ENCODE measurements around the gene NPR1.
"Not testable (repeated sequence)": the region's sequence is repeated elsewhere in the genome, so short reads cannot be mapped to it uniquely, and the experiment has no call there.

The NPR1 gene

DNA sequence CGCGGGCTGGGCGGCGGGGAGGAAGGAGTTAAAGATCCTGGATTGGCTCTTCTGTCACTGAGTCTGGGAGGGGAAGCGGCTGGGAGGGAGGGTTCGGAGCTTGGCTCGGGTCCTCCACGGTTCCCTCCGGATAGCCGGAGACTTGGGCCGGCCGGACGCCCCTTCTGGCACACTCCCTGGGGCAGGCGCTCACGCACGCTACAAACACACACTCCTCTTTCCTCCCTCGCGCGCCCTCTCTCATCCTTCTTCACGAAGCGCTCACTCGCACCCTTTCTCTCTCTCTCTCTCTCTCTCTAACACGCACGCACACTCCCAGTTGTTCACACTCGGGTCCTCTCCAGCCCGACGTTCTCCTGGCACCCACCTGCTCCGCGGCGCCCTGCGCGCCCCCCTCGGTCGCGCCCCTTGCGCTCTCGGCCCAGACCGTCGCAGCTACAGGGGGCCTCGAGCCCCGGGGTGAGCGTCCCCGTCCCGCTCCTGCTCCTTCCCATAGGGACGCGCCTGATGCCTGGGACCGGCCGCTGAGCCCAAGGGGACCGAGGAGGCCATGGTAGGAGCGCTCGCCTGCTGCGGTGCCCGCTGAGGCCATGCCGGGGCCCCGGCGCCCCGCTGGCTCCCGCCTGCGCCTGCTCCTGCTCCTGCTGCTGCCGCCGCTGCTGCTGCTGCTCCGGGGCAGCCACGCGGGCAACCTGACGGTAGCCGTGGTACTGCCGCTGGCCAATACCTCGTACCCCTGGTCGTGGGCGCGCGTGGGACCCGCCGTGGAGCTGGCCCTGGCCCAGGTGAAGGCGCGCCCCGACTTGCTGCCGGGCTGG is at the start of gene NPR1:
Gene NPR1 (plus strand): TSS at position 170 of the 818 bp plus-strand sequence. CDS start 421 bp downstream, at position 591.
- DNase-seq (ENCODE audit: low read depth in 2 of 2, low spot score in 1 of 2): no peak

DNA sequence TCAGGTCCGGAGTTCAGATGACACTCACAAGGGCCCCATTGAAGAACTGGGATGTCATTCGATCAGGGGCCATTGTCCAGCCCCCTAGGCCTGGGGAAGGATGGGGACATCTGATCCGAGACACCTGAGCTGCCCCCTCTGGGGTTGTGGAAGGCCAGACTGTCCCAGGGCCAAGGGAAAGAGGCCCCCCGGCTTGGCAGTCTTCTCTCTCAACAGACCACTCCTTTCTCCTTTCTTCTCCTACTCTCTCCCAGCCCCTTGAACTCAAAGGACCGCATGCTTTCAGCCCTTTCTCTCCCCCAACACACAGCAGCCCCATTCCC is 49.2 kb upstream of the NPR1 start:
- DNase-seq (ENCODE audit: low read depth in 2 of 2, low spot score in 1 of 2): no peak

DNA sequence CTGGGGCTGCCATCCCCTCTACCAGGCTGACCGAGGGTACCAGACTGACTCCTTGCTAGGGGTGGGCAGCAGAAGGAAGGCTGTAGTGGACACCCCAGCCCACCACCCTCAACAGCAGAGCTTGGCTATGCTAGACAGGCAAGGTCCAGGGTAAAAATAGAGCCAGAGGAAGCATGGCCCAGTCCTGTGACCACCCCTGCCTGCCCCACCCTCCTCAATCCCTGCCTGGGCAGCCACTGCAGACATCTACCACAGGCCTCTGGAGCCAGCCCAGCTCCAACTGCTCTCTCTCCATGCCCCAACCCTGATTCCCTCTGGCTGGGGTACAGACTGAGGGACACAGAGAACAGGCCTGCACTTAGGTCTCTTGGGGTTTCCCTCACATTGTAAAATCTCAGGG is 48.5 kb upstream of the NPR1 start:
- no peak for DNase-seq (ENCODE audit: low read depth in 2 of 2, low spot score in 1 of 2)

DNA sequence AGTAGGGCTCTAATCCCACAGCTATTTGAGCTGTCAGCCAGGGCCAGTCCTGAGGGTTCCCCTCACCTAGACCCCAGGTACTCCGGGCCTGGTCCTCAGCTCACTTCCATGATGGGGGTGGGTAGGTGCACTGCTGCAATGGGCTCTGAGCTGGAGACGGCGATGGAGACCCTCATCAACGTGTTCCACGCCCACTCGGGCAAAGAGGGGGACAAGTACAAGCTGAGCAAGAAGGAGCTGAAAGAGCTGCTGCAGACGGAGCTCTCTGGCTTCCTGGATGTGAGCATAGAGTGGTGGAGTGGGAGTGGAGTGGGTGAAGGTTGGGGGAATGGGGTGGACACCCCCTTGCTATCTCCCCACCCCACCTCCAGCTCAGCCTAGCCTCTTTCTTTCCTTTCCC is 48.1 kb upstream of the NPR1 start:
- DNase-seq (ENCODE audit: low read depth in 2 of 2, low spot score in 1 of 2): no peak

DNA sequence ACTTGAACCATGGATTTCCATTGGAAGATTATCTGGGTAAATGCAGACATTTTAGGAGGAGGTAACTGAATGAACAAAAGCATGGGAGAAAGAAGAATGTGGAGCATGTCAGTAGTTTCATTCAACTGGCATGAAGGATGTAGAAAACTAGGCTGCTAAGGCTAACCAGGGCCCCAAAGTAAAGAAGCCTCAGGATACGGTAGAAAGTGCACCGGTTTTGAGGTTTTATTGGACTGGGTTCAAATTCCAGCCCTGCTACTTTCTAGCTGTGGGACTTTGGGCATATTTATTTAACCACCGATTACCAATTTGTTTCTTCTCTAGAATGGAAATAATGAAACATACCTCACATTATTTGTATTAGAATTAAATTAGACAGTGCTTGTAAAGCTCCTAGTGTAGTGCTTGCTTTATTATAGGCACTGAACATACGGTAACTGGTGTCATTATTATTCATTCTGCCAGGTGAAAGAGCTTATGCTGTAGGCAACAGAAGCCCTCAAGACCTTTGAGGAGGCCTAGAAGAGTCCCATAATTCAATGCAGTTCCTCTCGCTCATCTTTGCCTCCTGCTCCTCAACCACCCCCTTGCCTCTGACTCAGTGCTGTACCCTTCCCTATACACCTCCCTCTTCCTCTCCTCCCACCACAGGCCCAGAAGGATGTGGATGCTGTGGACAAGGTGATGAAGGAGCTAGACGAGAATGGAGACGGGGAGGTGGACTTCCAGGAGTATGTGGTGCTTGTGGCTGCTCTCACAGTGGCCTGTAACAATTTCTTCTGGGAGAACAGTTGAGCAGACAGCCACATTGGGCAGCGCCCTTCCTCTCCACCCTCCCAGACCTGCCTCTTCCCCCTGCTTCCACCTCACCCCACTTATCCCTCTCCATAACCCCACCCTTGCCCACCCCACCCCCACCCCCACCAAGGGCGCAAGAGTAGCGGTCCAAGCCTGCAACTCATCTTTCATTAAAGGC is 47.2 kb upstream of the NPR1 start:
- no peak for DNase-seq (ENCODE audit: low read depth in 2 of 2, low spot score in 1 of 2)

DNA sequence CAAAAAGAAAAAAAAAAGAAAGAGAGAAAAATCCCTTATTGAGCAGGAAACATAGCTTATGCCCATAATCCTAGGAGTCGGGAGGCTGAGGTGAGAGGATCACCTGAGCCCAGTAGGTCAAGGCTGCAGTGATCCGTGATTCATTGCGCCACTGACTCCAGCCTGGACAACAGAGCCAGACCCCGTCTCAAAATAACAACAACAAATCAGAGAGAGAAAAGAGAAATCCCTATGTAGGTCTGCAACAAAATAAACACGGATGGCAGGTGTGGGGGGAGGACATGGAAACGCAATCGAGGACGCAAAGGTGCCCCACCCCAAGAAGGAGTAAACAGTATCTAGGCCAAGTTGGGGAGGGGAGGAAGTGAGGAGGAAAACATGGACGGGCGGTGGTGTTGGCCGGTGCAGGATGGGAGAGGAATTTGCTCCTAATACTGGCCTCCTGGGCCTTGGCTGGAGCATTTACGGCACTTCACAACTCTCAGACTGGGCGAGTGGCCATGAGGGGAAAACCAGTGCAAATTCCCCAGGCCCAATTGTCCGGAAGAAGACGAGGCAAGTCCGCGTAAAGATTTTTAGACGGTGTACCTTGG is 45.2 kb upstream of the NPR1 start:
- no peak for DNase-seq (ENCODE audit: low read depth in 2 of 2, low spot score in 1 of 2)

DNA sequence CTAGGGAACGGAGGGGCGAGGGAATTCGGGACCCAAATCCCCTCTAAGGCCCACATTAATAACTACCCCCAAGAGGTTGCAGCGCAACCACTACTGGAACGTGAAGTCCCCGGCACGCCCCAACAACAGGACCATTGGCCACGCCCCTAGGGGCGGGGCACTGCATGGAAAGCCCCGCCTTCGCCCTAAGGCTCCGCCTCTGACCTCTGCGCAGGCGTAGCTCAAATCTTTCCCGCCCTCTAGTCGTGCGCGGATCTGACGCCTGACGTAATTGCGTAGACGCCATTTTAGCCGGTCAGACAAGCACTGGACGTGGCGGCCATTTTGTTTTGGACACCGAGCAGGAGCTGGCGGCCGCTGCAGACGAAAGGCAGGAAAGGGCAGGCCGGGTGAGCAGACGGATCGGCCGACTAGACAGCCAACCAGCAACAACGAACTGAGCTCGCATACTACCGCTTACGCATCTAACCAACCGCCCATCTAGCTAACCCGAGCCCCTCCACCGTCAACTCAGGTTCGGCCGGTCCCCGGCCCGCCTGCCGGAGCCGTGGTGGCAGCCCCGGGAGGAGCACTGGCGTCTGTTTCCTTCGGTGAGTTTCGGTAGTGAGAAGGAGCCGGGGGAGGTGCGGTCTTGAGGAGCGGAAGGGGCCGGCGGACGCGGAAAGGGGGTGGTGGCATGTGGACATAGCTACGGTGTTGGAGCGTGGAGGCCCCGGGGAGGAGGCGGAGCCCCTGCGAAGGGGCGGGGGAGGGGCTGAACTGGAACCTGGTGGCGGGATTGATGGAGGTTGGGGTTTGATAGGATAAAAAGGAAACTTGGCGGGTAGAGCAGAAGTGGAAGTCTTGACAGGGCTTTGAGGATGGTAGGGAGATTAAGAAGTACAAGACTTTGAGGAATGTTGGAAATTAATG is 44.5 kb upstream of the NPR1 start, which contains the start of gene CHTOP:
Gene CHTOP (plus strand): TSS at position 313 of the 912 bp plus-strand sequence. CDS start 2,523 bp downstream, outside the sequence.
- peak; percentile 88 to 93 for DNase-seq (ENCODE audit: low read depth in 2 of 2, low spot score in 1 of 2)

DNA sequence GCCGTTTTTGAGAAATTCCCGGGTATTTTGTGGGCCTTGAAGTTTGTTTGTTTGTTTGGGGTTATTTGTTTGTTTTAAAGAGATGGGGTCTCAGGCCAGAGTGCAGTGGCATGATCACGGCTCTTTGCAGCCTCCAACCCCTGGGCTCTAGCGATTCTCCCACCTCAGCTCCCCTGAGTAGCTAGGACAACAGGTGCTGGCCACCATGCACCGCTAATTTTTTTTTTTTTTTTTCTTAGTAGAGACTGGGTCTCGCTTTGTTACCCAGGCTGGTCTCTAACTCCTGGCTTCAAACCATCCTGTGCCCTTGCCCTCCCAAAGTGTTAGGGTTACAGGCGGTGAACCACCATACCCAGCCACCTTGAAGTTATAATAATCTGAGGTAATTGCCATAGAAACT is 42.6 kb upstream of the NPR1 start:
- DNase-seq (ENCODE audit: low read depth in 2 of 2, low spot score in 1 of 2): no peak

DNA sequence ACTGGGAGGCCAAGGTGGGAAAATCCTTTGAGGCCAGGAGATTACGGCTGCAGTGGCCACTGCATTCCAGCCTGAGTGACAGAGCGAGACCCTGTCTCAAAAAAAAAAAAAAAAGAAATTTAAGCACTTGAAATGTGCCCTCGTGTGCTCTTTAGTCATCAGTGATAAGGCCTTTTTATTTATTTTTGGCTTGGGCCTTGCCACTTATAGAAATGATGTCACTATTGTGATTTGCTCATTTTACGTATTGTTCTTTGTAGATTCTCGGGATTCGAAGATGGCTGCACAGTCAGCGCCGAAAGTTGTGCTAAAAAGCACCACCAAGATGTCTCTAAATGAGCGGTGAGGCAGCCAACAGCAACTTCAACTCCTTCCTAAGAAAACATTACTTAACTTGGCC is 42.2 kb upstream of the NPR1 start:
- DNase-seq (ENCODE audit: low read depth in 2 of 2, low spot score in 1 of 2): no peak

DNA sequence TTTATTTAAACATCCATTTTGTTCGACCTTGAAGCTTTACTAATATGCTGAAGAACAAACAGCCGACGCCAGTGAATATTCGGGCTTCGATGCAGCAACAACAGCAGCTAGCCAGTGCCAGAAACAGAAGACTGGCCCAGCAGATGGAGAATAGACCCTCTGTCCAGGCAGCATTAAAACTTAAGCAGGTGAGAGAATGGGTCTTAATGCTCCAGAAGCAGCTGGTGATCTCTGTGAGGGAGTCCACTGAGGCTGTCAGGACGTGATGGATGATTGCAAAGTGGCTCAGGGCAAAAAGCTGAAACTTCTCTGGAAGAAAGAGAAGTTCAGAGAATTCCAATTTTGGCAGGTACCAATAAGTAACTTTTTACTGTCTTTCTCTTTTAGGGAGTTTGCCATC is 40.2 kb upstream of the NPR1 start:
- no peak for DNase-seq (ENCODE audit: low read depth in 2 of 2, low spot score in 1 of 2)

DNA sequence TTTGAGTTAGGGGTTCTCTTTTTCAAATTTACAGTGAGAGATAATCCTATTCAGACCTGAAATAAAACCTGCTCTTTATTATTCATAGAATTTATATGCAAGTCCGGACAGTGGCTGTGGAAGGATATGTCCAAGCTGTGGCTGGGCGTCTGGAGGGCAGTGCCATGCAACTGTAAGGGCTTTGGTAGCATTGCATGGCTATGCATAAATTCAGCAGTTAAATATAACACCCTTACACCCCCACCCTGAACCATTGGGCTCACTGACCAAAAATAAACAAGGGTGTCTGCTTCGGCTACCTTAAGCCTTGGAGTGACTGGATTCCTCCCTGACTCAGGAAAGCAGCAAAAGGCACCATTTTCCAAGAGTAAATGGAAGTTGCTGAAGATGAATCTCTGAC is 39.2 kb upstream of the NPR1 start:
- no peak for DNase-seq (ENCODE audit: low read depth in 2 of 2, low spot score in 1 of 2)

DNA sequence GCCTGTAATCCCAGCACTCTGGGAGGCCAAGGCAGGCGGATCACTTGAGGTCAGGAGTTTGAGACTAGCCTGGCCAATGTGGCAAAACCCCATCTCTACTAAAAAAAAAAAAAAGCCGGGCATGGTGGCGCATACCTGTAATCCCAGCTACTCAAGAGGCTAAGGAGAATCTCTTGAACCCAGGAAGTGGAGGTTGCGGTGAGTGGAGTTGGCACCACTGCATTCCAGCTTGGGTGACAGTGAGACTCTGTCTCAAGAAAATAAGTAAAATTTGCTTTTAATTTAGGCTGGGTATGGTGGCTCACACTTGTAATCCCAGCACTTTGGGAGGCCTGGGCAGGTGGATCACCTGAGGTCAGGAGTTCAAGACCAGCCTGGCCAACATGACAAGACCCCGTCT is 38.3 kb upstream of the NPR1 start:
- DNase-seq (ENCODE audit: low read depth in 2 of 2, low spot score in 1 of 2): not testable (repeated sequence)

DNA sequence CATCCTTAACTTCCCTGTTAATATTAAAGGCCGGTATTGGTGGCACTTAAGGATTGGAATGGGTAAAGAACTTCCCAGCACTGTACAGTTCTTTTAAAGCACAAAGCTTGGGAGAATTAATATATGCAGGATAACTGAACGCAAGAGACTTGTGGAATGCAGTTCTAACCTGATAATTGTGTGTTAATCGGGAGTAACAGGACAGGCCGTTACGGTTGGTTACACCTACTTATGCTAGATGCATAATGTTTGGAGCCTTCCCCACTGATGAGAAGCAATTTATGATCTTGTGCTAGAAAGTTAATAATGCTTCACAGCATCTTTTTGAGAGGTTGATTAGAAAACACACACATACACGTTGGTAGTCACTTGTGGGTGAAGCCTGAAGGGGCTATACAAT is 37.6 kb upstream of the NPR1 start:
- no peak for DNase-seq (ENCODE audit: low read depth in 2 of 2, low spot score in 1 of 2)

DNA sequence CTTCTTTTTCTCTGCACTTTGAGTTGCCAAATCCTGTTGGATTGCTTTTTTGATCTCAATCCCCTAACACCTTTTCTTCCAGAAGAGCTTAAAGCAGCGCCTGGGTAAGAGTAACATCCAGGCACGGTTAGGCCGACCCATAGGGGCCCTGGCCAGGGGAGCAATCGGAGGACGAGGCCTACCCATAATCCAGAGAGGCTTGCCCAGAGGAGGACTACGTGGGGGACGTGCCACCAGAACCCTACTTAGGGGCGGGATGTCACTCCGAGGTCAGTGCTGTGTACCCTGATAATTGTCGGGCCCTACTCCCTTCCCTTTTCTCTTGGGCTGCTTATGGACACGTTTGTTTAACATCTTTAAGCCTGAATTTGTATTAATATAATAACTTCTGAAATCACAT is 36.3 kb upstream of the NPR1 start:
- no peak for DNase-seq (ENCODE audit: low read depth in 2 of 2, low spot score in 1 of 2)

DNA sequence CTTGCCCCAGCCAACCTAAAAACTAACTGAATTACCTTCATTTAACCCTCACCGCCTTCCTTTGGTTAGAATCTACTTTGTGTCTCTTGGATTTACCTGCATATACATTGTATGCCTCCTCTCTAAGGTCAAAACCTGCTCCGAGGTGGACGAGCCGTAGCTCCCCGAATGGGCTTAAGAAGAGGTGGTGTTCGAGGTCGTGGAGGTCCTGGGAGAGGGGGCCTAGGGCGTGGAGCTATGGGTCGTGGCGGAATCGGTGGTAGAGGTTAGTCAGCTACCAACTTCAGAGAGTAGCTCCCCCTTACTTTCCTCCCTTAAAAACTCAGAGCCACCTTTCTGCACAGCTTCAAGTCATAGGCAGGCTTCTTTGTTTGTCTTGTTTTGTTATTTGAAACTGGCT is 35.4 kb upstream of the NPR1 start:
- no peak for DNase-seq (ENCODE audit: low read depth in 2 of 2, low spot score in 1 of 2)

DNA sequence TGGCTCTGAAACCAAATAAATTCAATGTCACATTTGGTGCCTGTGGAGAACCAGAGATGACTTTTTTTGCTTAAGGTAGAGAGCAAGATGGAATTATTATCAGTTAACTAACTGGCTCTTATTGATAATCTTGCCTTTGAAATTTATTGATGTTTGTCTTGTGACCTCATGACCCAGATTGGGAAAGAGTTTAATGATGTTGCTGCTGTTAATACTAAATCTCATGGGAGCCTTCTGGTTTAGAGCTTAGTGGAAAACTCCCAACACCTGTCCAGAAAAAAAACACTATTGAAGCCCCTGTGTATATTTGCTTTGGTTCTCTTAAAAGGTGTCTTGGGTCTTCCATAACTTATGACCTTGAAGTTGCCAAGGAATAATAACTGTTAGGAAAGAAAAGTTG is 34.7 kb upstream of the NPR1 start:
- DNase-seq (ENCODE audit: low read depth in 2 of 2, low spot score in 1 of 2): no peak

DNA sequence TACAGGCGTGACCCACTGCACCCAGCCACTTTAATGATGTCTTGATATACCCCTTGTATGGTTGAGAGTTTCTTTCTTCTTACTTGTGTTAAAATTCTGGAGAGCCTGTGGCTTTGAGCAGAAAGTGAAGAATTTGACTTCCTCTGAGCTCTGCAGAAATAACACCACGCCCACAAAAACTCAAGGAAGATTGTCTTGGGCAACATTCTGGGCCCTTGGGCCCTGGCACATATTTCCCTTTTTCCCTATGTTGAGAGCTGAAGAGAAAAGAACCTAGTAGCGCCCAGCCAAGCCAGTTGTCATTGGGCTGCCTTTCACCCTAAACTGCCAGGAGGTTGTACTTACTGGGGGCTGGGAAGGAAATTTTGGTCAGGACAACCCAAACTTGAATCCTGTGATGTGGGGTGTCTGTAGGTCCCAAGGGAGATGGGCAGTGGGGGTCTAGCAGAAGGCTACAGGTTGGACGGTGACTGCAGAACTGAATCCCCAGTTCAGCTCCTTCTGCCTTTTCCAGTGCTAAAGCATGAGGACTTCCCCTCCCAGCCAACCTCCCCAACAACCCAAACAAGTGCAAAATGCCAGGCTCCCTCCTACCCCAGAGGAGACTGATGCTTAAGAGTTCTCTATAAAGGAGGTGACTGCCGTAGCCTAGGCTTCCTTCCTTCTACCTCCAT is 31.7 kb upstream of the NPR1 start:
- no peak for DNase-seq (ENCODE audit: low read depth in 2 of 2, low spot score in 1 of 2)

DNA sequence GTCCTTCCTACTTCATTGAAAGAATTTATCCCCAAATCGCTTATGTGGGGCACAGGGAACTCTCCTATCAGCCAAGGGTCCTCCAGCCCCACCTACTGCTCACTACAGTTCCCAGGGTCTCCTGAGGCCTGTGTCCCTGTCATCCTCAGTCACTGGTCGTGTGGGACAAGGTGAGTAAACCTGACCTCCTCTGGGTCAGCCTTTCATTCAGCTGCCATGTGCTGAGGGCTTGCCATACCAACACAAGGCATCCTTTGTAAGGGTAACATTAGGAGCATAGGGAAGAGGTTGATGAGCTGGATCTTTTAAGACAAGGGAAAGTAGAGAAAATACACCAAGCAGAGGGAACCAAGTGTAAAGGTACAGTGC is 31.2 kb upstream of the NPR1 start:
- DNase-seq (ENCODE audit: low read depth in 2 of 2, low spot score in 1 of 2): no peak

DNA sequence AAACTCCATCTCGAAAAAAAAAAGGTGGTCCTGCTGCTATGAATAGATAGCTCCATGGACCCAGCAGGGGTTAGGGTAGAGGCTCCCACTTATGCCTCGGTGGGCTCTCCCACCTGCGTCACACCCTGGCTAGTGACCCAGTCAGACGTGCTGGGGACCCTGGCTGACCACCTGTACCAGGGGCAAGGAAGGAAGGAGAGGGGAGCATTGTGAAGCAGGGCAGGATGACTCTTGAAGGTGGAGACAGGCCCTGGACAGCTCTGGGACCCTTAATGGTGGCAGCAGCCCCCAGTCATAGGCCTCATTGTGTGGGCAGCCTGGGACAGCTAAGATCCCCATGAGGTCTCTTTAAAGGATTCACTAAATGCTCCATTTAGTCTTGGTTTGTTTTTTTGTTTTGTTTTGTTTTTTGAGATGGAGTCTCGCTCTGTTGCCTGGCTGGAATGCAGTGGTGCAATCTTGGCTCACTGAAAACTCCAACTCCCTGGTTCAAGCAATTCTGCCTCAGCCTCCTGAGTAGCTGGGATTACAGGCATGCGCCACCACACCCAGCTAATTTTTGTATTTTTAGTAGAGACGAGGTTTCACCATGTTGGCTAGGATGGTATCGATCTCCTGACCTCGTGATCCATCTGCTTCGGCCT is 30.4 kb upstream of the NPR1 start:
- no peak for DNase-seq (ENCODE audit: low read depth in 2 of 2, low spot score in 1 of 2)

Measured in stimulated activated CD8-positive, alpha-beta memory T cell treated with anti-CD3 and anti-CD28 coated beads, Interleukin-4, amount 100 ng/mL, for 1 hour (primary cell).